ENCODE measurements around the gene IDUA. TPM values are rescaled to one million over a fixed set of nuclear protein-coding genes. Genes with fewer than 3 reads are reported as not detected.
A peak's percentile ranks its signal among the peaks of the same experiment; 100 is the strongest.

The IDUA gene
- total RNA-seq, 3 donors from 2014 or later = 29.7 to 45.7 (median 33.4) TPM

DNA sequence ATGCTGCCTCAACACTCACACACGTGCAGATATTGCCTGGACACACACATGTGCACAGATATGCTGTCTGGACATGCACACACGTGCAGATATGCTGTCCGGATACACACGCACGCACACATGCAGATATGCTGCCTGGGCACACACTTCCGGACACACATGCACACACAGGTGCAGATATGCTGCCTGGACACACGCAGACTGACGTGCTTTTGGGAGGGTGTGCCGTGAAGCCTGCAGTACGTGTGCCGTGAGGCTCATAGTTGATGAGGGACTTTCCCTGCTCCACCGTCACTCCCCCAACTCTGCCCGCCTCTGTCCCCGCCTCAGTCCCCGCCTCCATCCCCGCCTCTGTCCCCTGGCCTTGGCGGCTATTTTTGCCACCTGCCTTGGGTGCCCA is 39.3 kb downstream of the IDUA start:
- intact Hi-C loops (cut with DNase I, micrococcal nuclease) = no loop called here
- TF ChIP-seq, protein P1, sequence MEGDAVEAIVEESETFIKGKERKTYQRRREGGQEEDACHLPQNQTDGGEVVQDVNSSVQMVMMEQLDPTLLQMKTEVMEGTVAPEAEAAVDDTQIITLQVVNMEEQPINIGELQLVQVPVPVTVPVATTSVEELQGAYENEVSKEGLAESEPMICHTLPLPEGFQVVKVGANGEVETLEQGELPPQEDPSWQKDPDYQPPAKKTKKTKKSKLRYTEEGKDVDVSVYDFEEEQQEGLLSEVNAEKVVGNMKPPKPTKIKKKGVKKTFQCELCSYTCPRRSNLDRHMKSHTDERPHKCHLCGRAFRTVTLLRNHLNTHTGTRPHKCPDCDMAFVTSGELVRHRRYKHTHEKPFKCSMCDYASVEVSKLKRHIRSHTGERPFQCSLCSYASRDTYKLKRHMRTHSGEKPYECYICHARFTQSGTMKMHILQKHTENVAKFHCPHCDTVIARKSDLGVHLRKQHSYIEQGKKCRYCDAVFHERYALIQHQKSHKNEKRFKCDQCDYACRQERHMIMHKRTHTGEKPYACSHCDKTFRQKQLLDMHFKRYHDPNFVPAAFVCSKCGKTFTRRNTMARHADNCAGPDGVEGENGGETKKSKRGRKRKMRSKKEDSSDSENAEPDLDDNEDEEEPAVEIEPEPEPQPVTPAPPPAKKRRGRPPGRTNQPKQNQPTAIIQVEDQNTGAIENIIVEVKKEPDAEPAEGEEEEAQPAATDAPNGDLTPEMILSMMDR (IDR thresholded peaks at IDR 0.05) = no peak
- peak; percentile 65 for ATAC-seq
- H3K4me1 ChIP-seq (ENCODE audit: low read depth) = peaks cover 19% of the 10 kb centered on the region
- no peak overlapping the region for H3K4me3 ChIP-seq
- H3K9me3 ChIP-seq = no peaks in the 10 kb centered on the region
- peak in 2 of 3 donors; percentile 61 to 73 for DNase-seq
- H3K36me3 ChIP-seq (ENCODE audit: low read depth) = no peaks in the 10 kb centered on the region

DNA sequence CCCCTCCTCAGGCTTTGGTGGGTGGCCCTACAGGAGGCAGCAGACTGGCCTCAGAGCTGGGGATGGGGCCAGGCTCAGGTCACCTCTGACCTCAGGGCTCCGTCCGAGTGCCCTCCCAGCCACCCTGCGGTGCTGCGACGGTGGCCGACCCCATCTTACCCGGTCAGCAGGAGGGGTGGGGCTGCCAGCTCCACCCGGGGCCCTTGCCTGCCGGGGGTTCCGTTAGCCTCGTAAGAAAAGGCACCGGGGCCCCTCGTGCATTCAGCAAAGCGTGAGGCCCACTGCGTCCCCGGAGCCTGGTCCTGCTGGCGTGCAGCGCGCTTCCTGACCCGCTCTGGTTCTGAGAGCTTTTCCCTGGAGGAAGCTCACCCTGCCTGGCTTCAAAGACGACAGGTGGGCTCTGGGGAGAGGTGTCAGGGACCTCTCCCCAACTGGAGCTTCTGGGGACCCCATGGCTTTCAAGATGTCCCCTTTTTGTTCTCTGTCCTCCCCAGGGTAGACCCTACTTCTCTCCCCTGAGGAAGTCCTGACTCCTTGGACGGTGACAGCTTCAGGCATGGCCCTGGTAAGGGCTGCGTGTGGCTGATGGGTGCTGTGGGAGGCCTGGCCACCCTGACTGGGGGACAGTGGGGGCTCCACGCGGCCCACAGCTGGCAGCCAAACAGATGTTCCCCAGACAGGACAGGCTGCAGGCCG is 40.5 kb downstream of the IDUA start:
- intact Hi-C loops (cut with DNase I, micrococcal nuclease) = no loop called here
- Histone ChIP-seq H3K9me3 (no peaks in the 10 kb centered on the region), H3K4me3 (no peak overlapping the region), H3K4me1 (ENCODE audit: low read depth) (peaks cover 9% of the 10 kb centered on the region), H3K36me3 (ENCODE audit: low read depth) (no peaks in the 10 kb centered on the region)
- DNase-seq (no peak), ATAC-seq (no peak)
- TF ChIP-seq, protein P1 (IDR thresholded peaks at IDR 0.05) = no peak

DNA sequence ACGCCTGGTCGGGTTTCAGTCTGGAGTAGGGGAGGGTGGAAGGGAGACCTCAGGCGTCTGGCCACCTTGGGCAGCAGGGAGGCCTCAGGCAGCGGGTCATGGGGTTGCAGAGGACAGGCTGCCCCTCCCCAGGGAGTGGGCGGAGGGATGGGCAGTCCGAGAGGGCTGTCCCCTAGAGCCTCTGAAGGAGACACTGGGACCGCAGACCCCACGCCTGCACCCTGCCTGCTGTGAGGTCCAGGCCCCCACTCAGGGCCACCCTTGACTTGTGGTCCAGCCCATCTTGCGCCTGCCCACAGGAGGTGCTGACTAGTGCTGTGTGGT is 41.0 kb downstream of the IDUA start:
- Histone ChIP-seq H3K36me3 (ENCODE audit: low read depth) (no peaks in the 10 kb centered on the region), H3K9me3 (no peaks in the 10 kb centered on the region), H3K4me3 (no peak overlapping the region), H3K4me1 (ENCODE audit: low read depth) (peaks cover 5% of the 10 kb centered on the region)
- DNase-seq (no peak), ATAC-seq (no peak)
- intact Hi-C loops (cut with DNase I, micrococcal nuclease) = no loop called here
- TF ChIP-seq, protein P1 (IDR thresholded peaks at IDR 0.05) = no peak

DNA sequence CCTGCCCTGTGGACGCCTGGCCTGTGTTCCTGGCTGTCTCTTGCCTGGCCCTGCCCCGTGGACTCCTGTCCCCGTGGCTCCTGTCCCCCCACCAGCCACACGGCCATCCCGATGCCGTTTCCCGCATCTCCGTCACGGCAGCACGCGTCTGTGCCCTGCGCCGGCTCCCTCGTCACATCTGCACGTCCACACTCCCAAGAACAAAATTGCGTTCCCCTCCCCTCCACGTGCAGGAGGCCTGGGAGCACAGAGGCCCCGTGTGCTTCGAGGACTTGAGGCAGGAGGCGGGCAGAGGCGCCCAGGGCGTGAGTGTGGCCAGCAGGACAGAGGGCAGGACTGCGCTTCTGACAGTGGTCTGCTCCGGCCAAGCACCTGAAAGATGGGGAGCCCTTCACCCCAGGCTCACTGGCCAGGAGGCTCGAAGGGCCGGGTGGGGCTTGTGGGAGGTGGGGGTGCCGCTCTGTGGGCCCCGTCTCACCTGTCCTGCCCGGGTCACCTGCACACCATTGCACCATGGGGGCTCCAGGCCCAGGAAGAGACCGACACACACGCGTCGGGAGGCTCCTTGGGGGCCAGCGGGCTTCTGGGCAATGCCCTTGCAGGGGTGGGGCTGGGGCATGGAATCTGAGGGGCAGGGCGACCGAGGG is 41.9 kb downstream of the IDUA start:
- Histone ChIP-seq H3K4me1 (ENCODE audit: low read depth) (peaks cover 5% of the 10 kb centered on the region), H3K36me3 (ENCODE audit: low read depth) (no peaks in the 10 kb centered on the region), H3K9me3 (no peaks in the 10 kb centered on the region), H3K4me3 (no peak overlapping the region)
- TF ChIP-seq, protein P1 (IDR thresholded peaks at IDR 0.05) = no peak
- intact Hi-C loops (cut with DNase I, micrococcal nuclease) = no loop called here
- no peak for DNase-seq
- ATAC-seq = no peak

DNA sequence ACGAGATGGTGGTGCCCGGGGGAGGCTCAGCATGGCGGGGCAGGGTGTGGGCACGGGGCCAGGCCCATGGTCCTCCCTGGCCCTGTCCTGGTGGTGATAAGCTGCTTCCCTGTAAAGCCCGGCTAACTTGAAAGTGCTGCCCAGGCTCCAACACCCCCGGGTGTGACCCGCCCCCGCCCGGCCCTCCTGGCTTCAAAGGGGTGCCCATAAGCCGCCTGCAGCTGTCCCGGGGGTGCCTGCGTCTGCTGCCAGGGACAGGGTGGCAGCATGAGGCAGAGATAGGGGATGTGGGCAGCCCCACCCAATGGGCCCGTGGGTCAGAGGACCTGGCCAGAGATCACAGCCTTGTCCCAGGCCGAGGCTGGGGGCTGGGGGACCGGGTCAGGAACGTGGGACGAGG is 42.7 kb downstream of the IDUA start:
- peaks cover 5% of the 10 kb centered on the region for H3K4me1 ChIP-seq (ENCODE audit: low read depth)
- DNase-seq = no peak
- H3K9me3 ChIP-seq = no peaks in the 10 kb centered on the region
- no peaks in the 10 kb centered on the region for H3K36me3 ChIP-seq (ENCODE audit: low read depth)
- TF ChIP-seq, protein P1 (IDR thresholded peaks at IDR 0.05) = no peak
- intact Hi-C loops (cut with DNase I, micrococcal nuclease) = no loop called here
- peak; percentile 14 for ATAC-seq
- H3K4me3 ChIP-seq = no peak overlapping the region
